ENCODE data around the gene CLASRP.

Gene CLASRP

DNA sequence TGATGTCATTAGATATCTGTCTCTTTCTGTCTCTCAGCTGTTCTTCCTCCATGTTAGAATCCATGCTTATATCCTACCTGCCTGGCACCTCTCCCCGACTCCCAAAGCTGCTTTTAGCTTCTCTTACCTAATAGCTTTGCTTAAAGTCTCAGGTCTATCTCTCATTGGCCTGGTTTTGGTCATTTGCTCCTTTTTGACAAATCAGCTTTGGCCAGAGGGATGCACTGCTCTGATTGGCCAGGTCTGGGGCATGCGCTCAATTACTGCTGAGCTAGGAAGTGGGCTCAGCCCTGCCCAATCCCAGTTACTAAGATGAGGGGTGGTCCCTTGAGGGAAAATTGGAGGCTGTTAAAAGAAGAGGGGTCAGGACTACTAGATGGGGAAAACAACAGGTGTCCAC lies 11.5 kb upstream of the CLASRP start:
- H3K27ac ChIP-seq (replicated peaks), result no peak overlapping the region
- no peak for DNase-seq (ENCODE audit: low read depth in 1 of 2, low spot score in 1 of 2)
- no peak overlapping the region for H3K4me3 ChIP-seq (replicated peaks; ENCODE audit: insufficient read depth, low read length)
- no peaks in the 10 kb centered on the region for H3K27me3 ChIP-seq (ENCODE audit: insufficient read depth, poor library complexity, severe bottlenecking)
- TF ChIP-seq POLR2AphosphoS5 (IDR thresholded peaks at IDR 0.05; ENCODE audit: low read depth) (no peak), GABPA (IDR thresholded peaks at IDR 0.05; ENCODE audit: low read depth) (no peak), SPI1 (IDR thresholded peaks at IDR 0.05; ENCODE audit: borderline replicate concordance, low read depth) (no peak)
- TF ChIP-seq, protein P1, sequence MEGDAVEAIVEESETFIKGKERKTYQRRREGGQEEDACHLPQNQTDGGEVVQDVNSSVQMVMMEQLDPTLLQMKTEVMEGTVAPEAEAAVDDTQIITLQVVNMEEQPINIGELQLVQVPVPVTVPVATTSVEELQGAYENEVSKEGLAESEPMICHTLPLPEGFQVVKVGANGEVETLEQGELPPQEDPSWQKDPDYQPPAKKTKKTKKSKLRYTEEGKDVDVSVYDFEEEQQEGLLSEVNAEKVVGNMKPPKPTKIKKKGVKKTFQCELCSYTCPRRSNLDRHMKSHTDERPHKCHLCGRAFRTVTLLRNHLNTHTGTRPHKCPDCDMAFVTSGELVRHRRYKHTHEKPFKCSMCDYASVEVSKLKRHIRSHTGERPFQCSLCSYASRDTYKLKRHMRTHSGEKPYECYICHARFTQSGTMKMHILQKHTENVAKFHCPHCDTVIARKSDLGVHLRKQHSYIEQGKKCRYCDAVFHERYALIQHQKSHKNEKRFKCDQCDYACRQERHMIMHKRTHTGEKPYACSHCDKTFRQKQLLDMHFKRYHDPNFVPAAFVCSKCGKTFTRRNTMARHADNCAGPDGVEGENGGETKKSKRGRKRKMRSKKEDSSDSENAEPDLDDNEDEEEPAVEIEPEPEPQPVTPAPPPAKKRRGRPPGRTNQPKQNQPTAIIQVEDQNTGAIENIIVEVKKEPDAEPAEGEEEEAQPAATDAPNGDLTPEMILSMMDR (IDR thresholded peaks at IDR 0.05; ENCODE audit: insufficient read depth, low read length), result no peak
- TF ChIP-seq, protein P2, sequence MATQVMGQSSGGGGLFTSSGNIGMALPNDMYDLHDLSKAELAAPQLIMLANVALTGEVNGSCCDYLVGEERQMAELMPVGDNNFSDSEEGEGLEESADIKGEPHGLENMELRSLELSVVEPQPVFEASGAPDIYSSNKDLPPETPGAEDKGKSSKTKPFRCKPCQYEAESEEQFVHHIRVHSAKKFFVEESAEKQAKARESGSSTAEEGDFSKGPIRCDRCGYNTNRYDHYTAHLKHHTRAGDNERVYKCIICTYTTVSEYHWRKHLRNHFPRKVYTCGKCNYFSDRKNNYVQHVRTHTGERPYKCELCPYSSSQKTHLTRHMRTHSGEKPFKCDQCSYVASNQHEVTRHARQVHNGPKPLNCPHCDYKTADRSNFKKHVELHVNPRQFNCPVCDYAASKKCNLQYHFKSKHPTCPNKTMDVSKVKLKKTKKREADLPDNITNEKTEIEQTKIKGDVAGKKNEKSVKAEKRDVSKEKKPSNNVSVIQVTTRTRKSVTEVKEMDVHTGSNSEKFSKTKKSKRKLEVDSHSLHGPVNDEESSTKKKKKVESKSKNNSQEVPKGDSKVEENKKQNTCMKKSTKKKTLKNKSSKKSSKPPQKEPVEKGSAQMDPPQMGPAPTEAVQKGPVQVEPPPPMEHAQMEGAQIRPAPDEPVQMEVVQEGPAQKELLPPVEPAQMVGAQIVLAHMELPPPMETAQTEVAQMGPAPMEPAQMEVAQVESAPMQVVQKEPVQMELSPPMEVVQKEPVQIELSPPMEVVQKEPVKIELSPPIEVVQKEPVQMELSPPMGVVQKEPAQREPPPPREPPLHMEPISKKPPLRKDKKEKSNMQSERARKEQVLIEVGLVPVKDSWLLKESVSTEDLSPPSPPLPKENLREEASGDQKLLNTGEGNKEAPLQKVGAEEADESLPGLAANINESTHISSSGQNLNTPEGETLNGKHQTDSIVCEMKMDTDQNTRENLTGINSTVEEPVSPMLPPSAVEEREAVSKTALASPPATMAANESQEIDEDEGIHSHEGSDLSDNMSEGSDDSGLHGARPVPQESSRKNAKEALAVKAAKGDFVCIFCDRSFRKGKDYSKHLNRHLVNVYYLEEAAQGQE (IDR thresholded peaks at IDR 0.05; ENCODE audit: insufficient replicate concordance, low read depth), result no peak

DNA sequence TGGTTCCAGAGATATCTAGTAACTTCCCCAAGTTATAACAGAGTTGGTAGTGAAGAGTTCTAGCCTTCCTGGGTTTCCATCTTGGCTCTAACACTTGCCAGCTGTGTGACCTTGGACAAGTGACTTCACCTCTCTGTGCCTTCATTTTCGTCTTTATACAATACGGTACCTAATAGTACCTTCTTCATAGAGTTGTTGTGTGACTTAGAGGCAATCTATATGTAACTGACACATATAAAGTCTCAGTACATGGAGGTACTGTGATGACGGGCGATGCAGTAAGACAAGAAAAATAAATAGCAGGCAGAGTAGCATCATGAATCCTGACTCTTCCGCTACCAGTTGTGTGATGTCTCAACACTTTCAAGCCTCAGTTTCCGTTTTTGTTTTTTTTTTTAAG lies 8.0 kb upstream of the CLASRP start:
- Histone ChIP-seq H3K27ac (replicated peaks) (no peak overlapping the region), H3K4me3 (replicated peaks; ENCODE audit: insufficient read depth, low read length) (no peak overlapping the region), H3K27me3 (ENCODE audit: insufficient read depth, poor library complexity, severe bottlenecking) (no peaks in the 10 kb centered on the region)
- DNase-seq (ENCODE audit: low read depth in 1 of 2, low spot score in 1 of 2), result no peak
- TF ChIP-seq, protein P2 (IDR thresholded peaks at IDR 0.05; ENCODE audit: insufficient replicate concordance, low read depth), result no peak
- TF ChIP-seq GABPA (IDR thresholded peaks at IDR 0.05; ENCODE audit: low read depth) (no peak), POLR2AphosphoS5 (IDR thresholded peaks at IDR 0.05; ENCODE audit: low read depth) (no peak), SPI1 (IDR thresholded peaks at IDR 0.05; ENCODE audit: borderline replicate concordance, low read depth) (no peak)
- TF ChIP-seq, protein P1 (IDR thresholded peaks at IDR 0.05; ENCODE audit: insufficient read depth, low read length), result no peak

DNA sequence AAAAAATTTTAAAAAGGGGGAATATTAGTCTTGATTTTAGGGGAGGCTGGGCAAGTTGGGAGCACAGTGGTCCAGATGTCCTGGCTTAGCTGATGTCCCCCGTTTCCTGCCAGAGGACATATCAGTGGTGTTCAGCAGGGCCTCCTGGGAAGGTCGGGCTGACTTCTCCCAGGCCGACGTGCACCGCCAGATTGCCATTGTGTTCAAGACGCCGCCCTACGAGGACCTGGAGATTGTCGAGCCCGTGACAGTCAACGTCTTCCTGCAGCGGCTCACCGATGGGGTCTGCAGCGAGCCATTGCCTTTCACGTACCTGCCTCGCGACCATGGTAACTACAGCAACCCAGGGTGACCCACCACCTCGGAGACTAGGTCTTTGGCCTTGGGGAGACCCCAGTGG lies 6.4 kb upstream of the CLASRP start:
- no peaks in the 10 kb centered on the region for H3K27me3 ChIP-seq (ENCODE audit: insufficient read depth, poor library complexity, severe bottlenecking)
- no peak for DNase-seq (ENCODE audit: low read depth in 1 of 2, low spot score in 1 of 2)
- no peak overlapping the region for H3K4me3 ChIP-seq (replicated peaks; ENCODE audit: insufficient read depth, low read length)
- TF ChIP-seq POLR2AphosphoS5 (IDR thresholded peaks at IDR 0.05; ENCODE audit: low read depth), result no peak
- TF ChIP-seq SPI1 (IDR thresholded peaks at IDR 0.05; ENCODE audit: borderline replicate concordance, low read depth), result no peak
- TF ChIP-seq, protein P1 (IDR thresholded peaks at IDR 0.05; ENCODE audit: insufficient read depth, low read length), result no peak
- TF ChIP-seq, protein P2 (IDR thresholded peaks at IDR 0.05; ENCODE audit: insufficient replicate concordance, low read depth), result no peak
- TF ChIP-seq GABPA (IDR thresholded peaks at IDR 0.05; ENCODE audit: low read depth), result no peak
- H3K27ac ChIP-seq (replicated peaks), result no peak overlapping the region

Measured in HL-60 (cell line).